Astrocyte (in vitro differentiated cells and primary cell): ENCODE results near the gene MRPL28.

Experiments
- CTCF ChIP-seq: IDR thresholded peaks from 2 replicates; pipeline ENCODE4 v1.5.1; 2011; ENCODE audit warnings: low read depth, mild to moderate bottlenecking, inconsistent platforms, low read length, moderate library complexity; ENCODE audit not compliant: insufficient read depth
- EZH2 ChIP-seq: IDR thresholded peaks from 2 replicates; pipeline ENCODE4 v1.6.1; 2012; ENCODE audit warnings: mild to moderate bottlenecking, low read length, inconsistent platforms; ENCODE audit not compliant: insufficient read depth

GRCh38 chr16:405548-406506 is 35.5 kb upstream of the MRPL28 start:
- TF ChIP-seq CTCF, result no peak
- no peak for TF ChIP-seq EZH2
